B cell (primary cell): ENCODE results near the gene OLFM3. TPM values are rescaled to one million over a fixed set of nuclear protein-coding genes. Genes with fewer than 3 reads are reported as not detected.

ENCODE experiments used
- ATAC-seq: fragments of 200-7000 bp; cut with Tn5 transposase; one replicate; pipeline ENCODE4 v1.10.0; 2021; ENCODE audit warnings: low read depth, mild to moderate bottlenecking, moderate number of reproducible peaks, moderate library complexity
- CTCF ChIA-PET: fragments of 350-600 bp; sonication (Branson Sonifier 250); formaldehyde crosslinking; loops from one replicate; lab custom pipeline; 2021; ENCODE audit warnings: antibody characterized with exemption, inconsistent platforms; lab: Charles Lee
- POLR2A ChIA-PET: fragments of 350-600 bp; sonication (Branson Sonifier 250); formaldehyde crosslinking; loops from one replicate; lab custom pipeline; 2021; ENCODE audit warnings: antibody characterized with exemption; lab: Charles Lee
- DNase-seq: peaks from one replicate; pipeline ENCODE4 v3.0.0; 2013
- H2AFZ ChIP-seq: 2 replicates; pipeline ENCODE4 v1.6.1; 2012; ENCODE audit warnings: mild to moderate bottlenecking, low read depth, low read length; ENCODE audit not compliant: insufficient read depth, poor library complexity, severe bottlenecking
- H3K27ac ChIP-seq, 2 donors: 1 replicate in 1 of 2; 2 replicates in 1 of 2; pipeline ENCODE4 v1.5.1; 2012 to 2013; ENCODE audit warnings: low read length in 2 of 2, mild to moderate bottlenecking in 2 of 2, moderate library complexity in 1 of 2
- H3K27me3 ChIP-seq, 4 experiments: fragments of 200-600 bp in 1 of 4; sonication (generic) in 1 of 4; replicated peaks in 1 of 4; 1 replicate in 2 of 4; 2 replicates in 2 of 4; pipeline versions ENCODE4 v1.6.1 to v1.7.0; 2013 to 2016; ENCODE audit warnings: low read length in 3 of 4, mild to moderate bottlenecking in 2 of 4, mixed read lengths in 1 of 4, moderate library complexity in 1 of 4; ENCODE audit not compliant: insufficient read depth in 4 of 4, control insufficient read depth in 3 of 4; ENCODE audit errors: control extremely low read depth in 1 of 4
- H3K36me3 ChIP-seq, 2 experiments: replicated peaks in 1 of 2; 1 replicate in 1 of 2; 2 replicates in 1 of 2; pipeline versions ENCODE4 v1.6.1 to v1.7.1; 2013; ENCODE audit warnings: low read length in 1 of 2; ENCODE audit not compliant: insufficient read depth in 2 of 2, control insufficient read depth in 1 of 2; ENCODE audit errors: control extremely low read depth in 1 of 2, extremely low read depth in 1 of 2
- H3K4me1 ChIP-seq, 2 donors: fragments of 200-600 bp in 1 of 2; sonication (generic) in 1 of 2; 1 replicate in 1 of 2; 2 replicates in 1 of 2; pipeline versions ENCODE4 v1.5.1 to v1.6.1; 2013 to 2017; ENCODE audit warnings: low read length in 2 of 2; ENCODE audit not compliant: control insufficient read depth in 2 of 2, insufficient read depth in 2 of 2
- H3K4me2 ChIP-seq: replicated peaks from 2 replicates; pipeline ENCODE3; 2012; ENCODE audit warnings: mild to moderate bottlenecking, low read depth, low read length; ENCODE audit not compliant: poor library complexity, severe bottlenecking
- H3K4me3 ChIP-seq, 5 experiments: fragments of 200-600 bp in 1 of 5; sonication (generic) in 1 of 5; 1 replicate in 3 of 5; 2 replicates in 2 of 5; pipeline versions ENCODE4 v1.5.1 to v1.7.0; 2011 to 2016; ENCODE audit warnings: low read length in 4 of 5, mild to moderate bottlenecking in 4 of 5, low read depth in 2 of 5, control low read depth in 1 of 5, moderate library complexity in 1 of 5; ENCODE audit not compliant: insufficient read depth in 1 of 5; ENCODE audit errors: control extremely low read depth in 1 of 5, extremely low read depth in 1 of 5
- H3K79me2 ChIP-seq: fragments of 200-600 bp; sonication (generic); one replicate; pipeline ENCODE4 v1.6.0; 2016; ENCODE audit warnings: low read length; ENCODE audit not compliant: control insufficient read depth, insufficient read depth
- H3K9ac ChIP-seq: fragments of 200-600 bp; sonication (generic); 2 replicates; pipeline ENCODE4 v1.6.1; 2017; ENCODE audit warnings: mild to moderate bottlenecking, low read length, moderate library complexity
- H3K9me3 ChIP-seq, 3 donors: one replicate each; pipeline versions ENCODE4 v1.6.1 to v1.7.1; 2013; ENCODE audit warnings: low read length in 2 of 3; ENCODE audit not compliant: control insufficient read depth in 2 of 3, insufficient read depth in 1 of 3; ENCODE audit errors: control extremely low read depth in 1 of 3
- H4K20me1 ChIP-seq: 2 replicates; pipeline ENCODE4 v1.6.0; 2012; ENCODE audit warnings: mild to moderate bottlenecking, low read length; ENCODE audit not compliant: insufficient read depth, control insufficient read depth, poor library complexity, severe bottlenecking
- H3K27ac Mint-ChIP-seq: one replicate; pipeline ENCODE4 v1.8.0; 2021; ENCODE audit warnings: mixed read lengths
- H3K27me3 Mint-ChIP-seq: one replicate; pipeline ENCODE4 v1.8.0; 2021; ENCODE audit warnings: mixed read lengths
- H3K4me1 Mint-ChIP-seq: one replicate; pipeline ENCODE4 v1.8.0; 2021; ENCODE audit warnings: mixed read lengths
- H3K4me3 Mint-ChIP-seq: one replicate; pipeline ENCODE4 v1.8.0; 2021; ENCODE audit warnings: mixed read lengths
- H3K9me3 Mint-ChIP-seq: one replicate; pipeline ENCODE4 v1.8.0; 2022; ENCODE audit warnings: mixed read lengths; ENCODE audit not compliant: insufficient read depth
- EZH2 ChIP-seq: IDR thresholded peaks from 2 replicates; pipeline ENCODE4 v1.6.1; 2012; ENCODE audit warnings: borderline replicate concordance, low read depth, mild to moderate bottlenecking, moderate library complexity, low read length; ENCODE audit not compliant: insufficient read depth, poor library complexity, severe bottlenecking
- WGBS: methylation state at CpG from one replicate; pipeline ENCODE4 v1.1.5; 2013; ENCODE audit warnings: missing lambda C conversion rate; ENCODE audit not compliant: insufficient coverage; 5-methylcytosine and 5-hydroxymethylcytosine counted together
- intact Hi-C: fragments of 100-400 bp; cut with micrococcal nuclease; formaldehyde crosslinking; loops from one replicate; pipeline ENCODE4 v1.10.0; 2022
- polyA plus RNA-seq: library from polyadenylated mRNA; depleted of rRNA; stranded (reverse); fragments of >200 nt; gene quantifications from 2 replicates; pipeline ENCODE4 v1.2.3, GENCODE V29; 2012
- total RNA-seq, 2 donors: library from RNA; stranded (reverse); fragments of 120-200 nt in 1 of 2; gene quantifications; 1 replicate in 1 of 2; 2 replicates in 1 of 2; pipeline versions ENCODE4 v1.2.3 to v1.2.4, GENCODE V29; 2013 to 2022
- TF ChIP-seq, protein P1 (sequence below): fragments of 200-600 bp; IDR thresholded peaks from one replicate; pipeline ENCODE4 v1.8.0; 2022; ENCODE audit warnings: antibody characterized with exemption, mild to moderate bottlenecking

OLFM3 gene
- total and polyA plus RNA-seq, 2 donors (not counting 1 experiment from before 2014, with no cell fraction given), result not detected

DNA sequence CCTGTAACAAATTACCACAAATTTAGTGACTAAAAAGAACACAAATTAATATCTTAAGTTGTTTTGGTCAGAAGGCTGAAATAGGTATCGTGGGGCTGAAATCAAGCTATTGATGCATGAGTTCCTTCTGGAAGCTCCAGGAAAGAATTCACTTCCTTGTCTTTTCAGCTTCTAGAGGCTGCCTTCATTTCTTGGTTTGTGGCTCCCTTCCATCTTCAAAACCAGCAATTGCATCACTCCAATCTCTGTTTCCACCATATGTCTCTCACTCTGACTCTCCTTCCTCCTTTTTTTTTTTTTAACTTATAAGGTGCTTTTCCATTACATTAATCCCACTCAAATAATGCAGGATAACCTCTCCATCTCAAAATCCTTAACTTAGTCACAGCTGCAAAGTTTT, 78.4 kb downstream of the OLFM3 start:
- ChIA-PET POLR2A (no interaction called here), CTCF (interaction anchor here (0.9 kb wide), 1 partner anchor 11 kb away, joined by 3 read pairs; no protein-coding TSS in a partner anchor)
- no CpG with 5 or more reads among the region's 1 CpG for WGBS
- Histone ChIP-seq H3K27me3 (no peaks in the 10 kb centered on the region), H2AFZ (no peak overlapping the region), H3K79me2 (no peaks in the 10 kb centered on the region), H3K9ac (no peak overlapping the region), H3K4me2 (no peak overlapping the region), H3K4me1 (no peaks in the 10 kb centered on the region), H3K27ac (no peak overlapping the region), H3K4me3 (no peak overlapping the region), H3K36me3 (no peaks in the 10 kb centered on the region), H4K20me1 (no peaks in the 10 kb centered on the region), H3K9me3 (no peaks in the 10 kb centered on the region)
- Mint-ChIP-seq H3K27me3 (no peaks in the 10 kb centered on the region), H3K9me3 (no peaks in the 10 kb centered on the region), H3K4me3 (no peak overlapping the region), H3K4me1 (no peaks in the 10 kb centered on the region), H3K27ac (no peak overlapping the region)
- no peak for TF ChIP-seq EZH2
- TF ChIP-seq, protein P1, sequence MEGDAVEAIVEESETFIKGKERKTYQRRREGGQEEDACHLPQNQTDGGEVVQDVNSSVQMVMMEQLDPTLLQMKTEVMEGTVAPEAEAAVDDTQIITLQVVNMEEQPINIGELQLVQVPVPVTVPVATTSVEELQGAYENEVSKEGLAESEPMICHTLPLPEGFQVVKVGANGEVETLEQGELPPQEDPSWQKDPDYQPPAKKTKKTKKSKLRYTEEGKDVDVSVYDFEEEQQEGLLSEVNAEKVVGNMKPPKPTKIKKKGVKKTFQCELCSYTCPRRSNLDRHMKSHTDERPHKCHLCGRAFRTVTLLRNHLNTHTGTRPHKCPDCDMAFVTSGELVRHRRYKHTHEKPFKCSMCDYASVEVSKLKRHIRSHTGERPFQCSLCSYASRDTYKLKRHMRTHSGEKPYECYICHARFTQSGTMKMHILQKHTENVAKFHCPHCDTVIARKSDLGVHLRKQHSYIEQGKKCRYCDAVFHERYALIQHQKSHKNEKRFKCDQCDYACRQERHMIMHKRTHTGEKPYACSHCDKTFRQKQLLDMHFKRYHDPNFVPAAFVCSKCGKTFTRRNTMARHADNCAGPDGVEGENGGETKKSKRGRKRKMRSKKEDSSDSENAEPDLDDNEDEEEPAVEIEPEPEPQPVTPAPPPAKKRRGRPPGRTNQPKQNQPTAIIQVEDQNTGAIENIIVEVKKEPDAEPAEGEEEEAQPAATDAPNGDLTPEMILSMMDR, result no peak
- DNase-seq, result no peak
- intact Hi-C loops, result no loop called here
- no peak for ATAC-seq

DNA sequence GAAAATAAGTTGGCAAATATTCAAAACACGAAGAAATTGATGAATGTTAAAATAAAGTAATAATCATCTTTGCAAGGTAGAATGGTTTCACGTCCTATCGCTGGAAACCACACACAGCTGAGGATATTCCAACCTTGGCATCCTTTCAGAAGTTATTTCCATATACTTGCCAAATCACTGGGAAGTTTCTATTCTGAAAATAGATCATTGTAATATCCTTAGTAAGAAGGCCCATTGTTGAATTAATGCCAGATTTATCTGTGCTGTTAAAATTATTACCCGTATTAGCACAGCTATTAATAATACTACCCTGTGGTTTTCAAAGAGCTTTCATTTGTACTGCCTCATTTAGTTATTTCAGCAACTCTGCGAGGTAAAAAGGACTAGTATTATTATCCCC, 81.1 kb downstream of the OLFM3 start:
- Histone ChIP-seq H3K9me3 (no peaks in the 10 kb centered on the region), H3K79me2 (no peaks in the 10 kb centered on the region), H3K36me3 (no peaks in the 10 kb centered on the region), H4K20me1 (no peaks in the 10 kb centered on the region), H3K4me1 (no peaks in the 10 kb centered on the region), H3K27me3 (no peaks in the 10 kb centered on the region), H3K4me3 (no peak overlapping the region), H3K9ac (no peak overlapping the region), H3K4me2 (no peak overlapping the region), H2AFZ (no peak overlapping the region), H3K27ac (no peak overlapping the region)
- TF ChIP-seq, protein P1, result no peak
- no peak for TF ChIP-seq EZH2
- H3K4me3 Mint-ChIP-seq, result no peak overlapping the region
- H3K9me3 Mint-ChIP-seq, result no peaks in the 10 kb centered on the region
- intact Hi-C loops, result no loop called here
- no CpG with 5 or more reads among the region's 5 CpGs for WGBS
- CTCF ChIA-PET, result no interaction called here
- ATAC-seq, result no peak
- H3K27me3 Mint-ChIP-seq, result no peaks in the 10 kb centered on the region
- no peaks in the 10 kb centered on the region for H3K4me1 Mint-ChIP-seq
- H3K27ac Mint-ChIP-seq, result no peak overlapping the region
- POLR2A ChIA-PET, result no interaction called here
- no peak for DNase-seq
